Adrenal gland (tissue), 5 donors: ENCODE data around the gene RGS19.

Experiments
- POLR2A ChIP-seq, 2 donors: fragments of 450-650 bp; IDR thresholded peaks; one replicate each; pipeline ENCODE4 v1.6.1; 2017; ENCODE audit warnings: antibody characterized with exemption in 2 of 2, mild to moderate bottlenecking in 2 of 2, moderate library complexity in 1 of 2
- TF ChIP-seq, protein P1 (sequence below), 6 experiments: fragments of 450-650 bp in 4 of 6; fragments of 200-600 bp in 2 of 6; sonication (generic) in 1 of 6; IDR thresholded peaks; 1 replicate in 5 of 6; 2 replicates in 1 of 6; pipeline versions ENCODE4 v1.5.1 to v1.8.0; 2016 to 2021; ENCODE audit warnings: antibody characterized with exemption in 6 of 6, mild to moderate bottlenecking in 2 of 6, moderate library complexity in 1 of 6
- donor health status: DM: no; HTN: no; CAD: no.

DNA sequence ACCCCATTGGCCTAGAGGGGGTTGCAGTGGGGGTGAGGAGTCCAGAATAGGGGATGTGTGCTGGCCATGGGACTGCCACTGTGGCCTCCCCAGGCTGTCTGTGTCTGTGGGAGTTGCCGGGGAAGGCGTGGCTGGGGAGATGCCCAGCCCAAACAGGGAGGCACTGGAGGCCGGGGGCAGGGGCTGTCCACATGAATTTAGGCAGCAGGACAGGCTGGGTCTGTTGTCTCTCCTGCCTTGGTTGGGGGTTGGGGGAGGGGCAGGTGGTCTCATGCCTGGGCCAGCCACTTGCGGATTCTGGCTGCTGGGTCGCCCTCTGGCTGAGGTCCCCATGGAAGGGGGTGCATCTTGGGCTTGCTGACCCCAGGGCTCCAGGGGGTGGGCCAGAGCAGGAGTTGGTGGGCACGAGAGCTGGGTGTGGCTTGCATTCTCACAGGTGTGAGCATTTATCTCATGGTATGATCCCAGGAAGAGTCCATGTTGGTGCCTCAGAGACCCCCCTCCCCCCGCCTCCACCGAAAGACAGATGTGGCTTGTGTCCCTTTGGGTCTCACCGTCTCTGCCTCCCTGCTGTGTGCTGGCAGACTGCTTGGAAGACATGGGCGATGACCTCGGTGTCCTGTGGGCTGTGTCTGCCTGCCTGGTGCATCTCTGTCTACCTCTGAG lies 33.8 kb downstream of the RGS19 start:
- TF ChIP-seq, protein P1, sequence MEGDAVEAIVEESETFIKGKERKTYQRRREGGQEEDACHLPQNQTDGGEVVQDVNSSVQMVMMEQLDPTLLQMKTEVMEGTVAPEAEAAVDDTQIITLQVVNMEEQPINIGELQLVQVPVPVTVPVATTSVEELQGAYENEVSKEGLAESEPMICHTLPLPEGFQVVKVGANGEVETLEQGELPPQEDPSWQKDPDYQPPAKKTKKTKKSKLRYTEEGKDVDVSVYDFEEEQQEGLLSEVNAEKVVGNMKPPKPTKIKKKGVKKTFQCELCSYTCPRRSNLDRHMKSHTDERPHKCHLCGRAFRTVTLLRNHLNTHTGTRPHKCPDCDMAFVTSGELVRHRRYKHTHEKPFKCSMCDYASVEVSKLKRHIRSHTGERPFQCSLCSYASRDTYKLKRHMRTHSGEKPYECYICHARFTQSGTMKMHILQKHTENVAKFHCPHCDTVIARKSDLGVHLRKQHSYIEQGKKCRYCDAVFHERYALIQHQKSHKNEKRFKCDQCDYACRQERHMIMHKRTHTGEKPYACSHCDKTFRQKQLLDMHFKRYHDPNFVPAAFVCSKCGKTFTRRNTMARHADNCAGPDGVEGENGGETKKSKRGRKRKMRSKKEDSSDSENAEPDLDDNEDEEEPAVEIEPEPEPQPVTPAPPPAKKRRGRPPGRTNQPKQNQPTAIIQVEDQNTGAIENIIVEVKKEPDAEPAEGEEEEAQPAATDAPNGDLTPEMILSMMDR (IDR thresholded peaks at IDR 0.05) = no peak
- no peak for TF ChIP-seq POLR2A (IDR thresholded peaks at IDR 0.05)
